Upper lobe of left lung (tissue), 4 donors: ENCODE results near the gene ETFA.
"Not testable (repeated sequence)": the region's sequence is repeated elsewhere in the genome, so short reads cannot be mapped to it uniquely, and the experiment has no call there.

Experiments used
- CTCF ChIP-seq, 6 experiments: fragments of 450-650 bp in 4 of 6; fragments of 200-600 bp in 2 of 6; sonication (generic) in 2 of 6; IDR thresholded peaks; one replicate each; pipeline ENCODE4 v1.5.1; 2016 to 2019; ENCODE audit warnings: antibody characterized with exemption in 6 of 6
- EP300 ChIP-seq, 4 donors: sonication (generic); formaldehyde crosslinking; IDR thresholded peaks; one replicate each; pipeline ENCODE4 v1.5.1; 2017; ENCODE audit warnings: antibody characterized with exemption in 4 of 4, control low read depth in 2 of 4
- POLR2AphosphoS5 ChIP-seq, 2 donors: sonication (generic); formaldehyde crosslinking; IDR thresholded peaks; one replicate each; pipeline ENCODE4 v1.5.1; 2017; ENCODE audit warnings: antibody characterized with exemption in 2 of 2

- not testable (repeated sequence) for TF ChIP-seq CTCF, POLR2AphosphoS5, EP300 (IDR thresholded peaks at IDR 0.05)
These were observed 16.8 kb downstream of the ETFA start for GRCh38 chr15:76294463-76294862.
